ENCODE data around the gene SORCS1.

- TF ChIP-seq CTCF (IDR thresholded peaks at IDR 0.05): no peak
- no peak for TF ChIP-seq EZH2 (IDR thresholded peaks at IDR 0.05; ENCODE audit: borderline replicate concordance, insufficient read depth, low read depth, low read length, poor library complexity, severe bottlenecking)
Observed at GRCh38 chr10:106679314-106679713, 485.2 kb downstream of the SORCS1 start.
